GM23338 (cell line): ENCODE measurements around the gene ATR. TPM values are rescaled to one million over a fixed set of nuclear protein-coding genes. Genes with fewer than 3 reads are reported as not detected.

ENCODE experiments used
- ATAC-seq: fragments of 200-7000 bp; cut with Tn5 transposase; 3 replicates; pipeline ENCODE4 v1.9.1; 2020
- DNase-seq: peaks from one replicate; pipeline ENCODE4 v3.0.0-alpha.2; 2015; ENCODE audit warnings: low spot score
- H2AFZ ChIP-seq: fragments of 200-600 bp; sonication (generic); 2 replicates; pipeline ENCODE4 v1.8.0; 2016; ENCODE audit warnings: antibody characterized with exemption, mild to moderate bottlenecking, moderate library complexity
- H3F3A ChIP-seq: fragments of 200-600 bp; sonication (generic); replicated peaks from 2 replicates; pipeline ENCODE4 v1.8.0; 2017; ENCODE audit warnings: antibody characterized with exemption, mixed run types, low read depth
- H3K27ac ChIP-seq: fragments of 200-600 bp; sonication (generic); 2 replicates; pipeline ENCODE4 v1.6.1; 2016; ENCODE audit warnings: low read depth
- H3K27me3 ChIP-seq: fragments of 200-600 bp; sonication (generic); 2 replicates; pipeline ENCODE4 v1.8.0; 2016; ENCODE audit warnings: mild to moderate bottlenecking, mixed run types, moderate library complexity; ENCODE audit not compliant: insufficient read depth
- H3K36me3 ChIP-seq: fragments of 200-600 bp; sonication (generic); 2 replicates; pipeline ENCODE4 v1.8.0; 2016; ENCODE audit warnings: mild to moderate bottlenecking; ENCODE audit not compliant: insufficient read depth
- H3K4me1 ChIP-seq: fragments of 200-600 bp; sonication (generic); 2 replicates; pipeline ENCODE4 v1.8.0; 2016; ENCODE audit warnings: mild to moderate bottlenecking, moderate library complexity; ENCODE audit not compliant: insufficient read depth
- H3K4me2 ChIP-seq: fragments of 200-600 bp; sonication (generic); 2 replicates; pipeline ENCODE4 v1.7.1; 2017; ENCODE audit warnings: mixed run types
- H3K4me3 ChIP-seq: fragments of 200-600 bp; sonication (generic); 2 replicates; pipeline ENCODE4 v1.6.1; 2016; ENCODE audit warnings: mixed run types
- H3K79me2 ChIP-seq: fragments of 200-600 bp; sonication (generic); replicated peaks from 2 replicates; pipeline ENCODE4 v1.8.0; 2017; ENCODE audit warnings: mild to moderate bottlenecking; ENCODE audit not compliant: insufficient read depth
- H3K9me2 ChIP-seq: fragments of 200-600 bp; sonication (generic); 2 replicates; pipeline ENCODE4 v1.8.0; 2017; ENCODE audit not compliant: insufficient read depth
- H4K20me1 ChIP-seq: fragments of 200-600 bp; sonication (generic); replicated peaks from 2 replicates; pipeline ENCODE4 v1.8.0; 2017; ENCODE audit warnings: mild to moderate bottlenecking; ENCODE audit not compliant: insufficient read depth
- H3K27ac Mint-ChIP-seq: 2 replicates; pipeline ENCODE4 v1.8.0; 2020; ENCODE audit warnings: inconsistent platforms, mild to moderate bottlenecking, moderate library complexity, mixed read lengths
- H3K27me3 Mint-ChIP-seq: 3 replicates; pipeline ENCODE4 v1.8.0; 2022; ENCODE audit warnings: low read depth, mild to moderate bottlenecking, moderate library complexity, mixed read lengths, inconsistent platforms; ENCODE audit not compliant: insufficient read depth, poor library complexity
- H3K36me3 Mint-ChIP-seq: 3 replicates; pipeline ENCODE4 v1.8.0; 2021; ENCODE audit warnings: low read depth, mild to moderate bottlenecking, inconsistent platforms, moderate library complexity, mixed read lengths
- H3K4me1 Mint-ChIP-seq: 3 replicates; pipeline ENCODE4 v1.8.0; 2020; ENCODE audit warnings: mild to moderate bottlenecking, inconsistent platforms, mixed read lengths
- H3K4me3 Mint-ChIP-seq: 3 replicates; pipeline ENCODE4 v1.8.0; 2021; ENCODE audit warnings: moderate library complexity, mild to moderate bottlenecking, inconsistent platforms, mixed read lengths
- H3K9me3 Mint-ChIP-seq: 3 replicates; pipeline ENCODE4 v1.8.0; 2020; ENCODE audit warnings: moderate library complexity, mild to moderate bottlenecking, inconsistent platforms, mixed read lengths
- CREB1 ChIP-seq: fragments of 250-450 bp; sonication (Bioruptor Pico); IDR thresholded peaks from 2 replicates; pipeline ENCODE4 v1.5.0; 2020; ENCODE audit warnings: low read depth, mild to moderate bottlenecking, moderate library complexity
- CTCF ChIP-seq, 2 experiments: fragments of 200-600 bp in 1 of 2; sonication (generic) in 1 of 2; conservative IDR thresholded peaks; 2 replicates each; pipeline versions ENCODE4 v1.5.1 to v1.6.1; 2016 to 2017; ENCODE audit warnings: antibody characterized with exemption in 2 of 2, low read depth in 2 of 2, mild to moderate bottlenecking in 2 of 2, moderate library complexity in 1 of 2
- ETS1 ChIP-seq: IDR thresholded peaks from 2 replicates; pipeline ENCODE4 v1.6.1; 2016; ENCODE audit warnings: antibody characterized with exemption
- EZH2 ChIP-seq: fragments of 200-600 bp; sonication (generic); IDR thresholded peaks from one replicate; pipeline ENCODE4 v1.8.0; 2017; ENCODE audit warnings: antibody characterized with exemption, mild to moderate bottlenecking, low read depth; ENCODE audit not compliant: unreplicated experiment
- NANOG ChIP-seq: IDR thresholded peaks from 2 replicates; pipeline ENCODE4 v1.6.1; 2016; ENCODE audit warnings: antibody characterized with exemption, borderline replicate concordance
- POLR2AphosphoS5 ChIP-seq: IDR thresholded peaks from 2 replicates; pipeline ENCODE4 v1.6.1; 2016; ENCODE audit warnings: antibody characterized with exemption, low read depth
- REST ChIP-seq: IDR thresholded peaks from one replicate; pipeline ENCODE4 v1.6.1; 2018; ENCODE audit warnings: antibody characterized with exemption; ENCODE audit not compliant: unreplicated experiment
- STAT1 ChIP-seq: IDR thresholded peaks from one replicate; pipeline ENCODE4 v1.6.1; 2016; ENCODE audit warnings: antibody characterized with exemption; ENCODE audit not compliant: unreplicated experiment
- ZNF114 ChIP-seq: fragments of 250-450 bp; sonication (Bioruptor Pico); IDR thresholded peaks from 2 replicates; pipeline ENCODE4 v1.5.0; 2020; ENCODE audit warnings: mild to moderate bottlenecking, moderate library complexity
- ZNF331 ChIP-seq: fragments of 250-450 bp; sonication (Bioruptor Pico); IDR thresholded peaks from 2 replicates; pipeline ENCODE4 v1.5.0; 2020; ENCODE audit warnings: low read depth, mild to moderate bottlenecking, moderate library complexity
- polyA plus RNA-seq: library from polyadenylated mRNA; unstranded; fragments of >200 nt; fragmentation: Nextera tagmentation; extraction: Ambion mirVana; gene quantifications from 2 replicates; pipeline ENCODE4 v1.2.1, GENCODE V29; 2016
- total RNA-seq: library from RNA; depleted of rRNA; stranded (reverse); fragments of >200 nt; shearing (Covaris generic); gene quantifications from 2 replicates; pipeline ENCODE4 v1.2.3, GENCODE V29; 2014

The ATR gene
- total and polyA plus RNA-seq, 2 experiments from 2014 or later, result 29.7 to 39.1 TPM

GRCh38 chr3:142507241-142507640 lies 71.3 kb downstream of the ATR start (continued):
- TF ChIP-seq CTCF (conservative IDR thresholded peaks at IDR 0.05; ENCODE audit: low read depth in 2 of 2) (no peak), CREB1 (CRISPR knock-in tag) (no peak), ETS1 (no peak), REST (no peak), POLR2AphosphoS5 (no peak), EZH2 (no peak), STAT1 (no peak), ZNF114 (CRISPR knock-in tag) (no peak), NANOG (no peak)

GRCh38 chr3:142502187-142502985 lies 76.1 kb downstream of the ATR start:
- no peaks in the 10 kb centered on the region for H3K36me3 ChIP-seq
- no peak overlapping the region for H3K4me2 ChIP-seq
- H3K4me3 Mint-ChIP-seq, result no peak overlapping the region
- no peaks in the 10 kb centered on the region for H3K79me2 ChIP-seq
- no peak overlapping the region for H3K4me3 ChIP-seq
- H3K27me3 ChIP-seq, result no peaks in the 10 kb centered on the region
- no peaks in the 10 kb centered on the region for H3K27me3 Mint-ChIP-seq
- H2AFZ ChIP-seq, result no peak overlapping the region
- H3K9me2 ChIP-seq, result peaks cover 5% of the 10 kb centered on the region; the same call in 1 of the 2 replicates
- no peaks in the 10 kb centered on the region for H3K4me1 Mint-ChIP-seq
- H3K36me3 Mint-ChIP-seq, result peaks cover 22% of the 10 kb centered on the region
- H3K4me1 ChIP-seq, result no peaks in the 10 kb centered on the region
- DNase-seq, result no peak
- ATAC-seq, result no peak
- H3K27ac Mint-ChIP-seq, result no peak overlapping the region
- no peaks in the 10 kb centered on the region; the same call in 2 of the 3 replicates for H3K9me3 Mint-ChIP-seq
- no peaks in the 10 kb centered on the region for H4K20me1 ChIP-seq
- H3F3A ChIP-seq, result no peaks in the 10 kb centered on the region
- TF ChIP-seq REST (no peak), ZNF331 (no peak), ETS1 (no peak), NANOG (no peak)
- no peak overlapping the region for H3K27ac ChIP-seq
